ENCODE data around the gene SPPL2B.

- TF ChIP-seq POLR2A (IDR thresholded peaks at IDR 0.05) (no peak), CTCF (IDR thresholded peaks at IDR 0.05 in 4 of 5, conservative IDR thresholded peaks at IDR 0.05 in 1 of 5) (no peak)
These were observed 3.2 kb downstream of the SPPL2B start for GRCh38 chr19:2331601-2332246.
